Measurements from ENCODE around the gene NFKBIA. TPM values are rescaled to one million over a fixed set of nuclear protein-coding genes. Genes with fewer than 3 reads are reported as not detected.
"Not testable (repeated sequence)": the region's sequence is repeated elsewhere in the genome, so short reads cannot be mapped to it uniquely, and the experiment has no call there.

NFKBIA gene
- total RNA-seq, 2 donors from 2014 or later = 366 to 378 TPM

GRCh38 chr14:35361141-35361480, 43.4 kb downstream of the NFKBIA start:
- H3K4me3 ChIP-seq = no peak overlapping the region
- no peaks in the 10 kb centered on the region for H3K27me3 ChIP-seq (replicated peaks; ENCODE audit: insufficient read depth)
- H3K27ac ChIP-seq = no peak overlapping the region
- no peak for DNase-seq (ENCODE audit: low spot score)
- no peaks in the 10 kb centered on the region for H3K9me3 ChIP-seq
- ATAC-seq (ENCODE audit: insufficient number of reproducible peaks, low FRiP score, low read depth) = no peak
- TF ChIP-seq CTCF (IDR thresholded peaks at IDR 0.05) = no peak
- H3K36me3 ChIP-seq = no peaks in the 10 kb centered on the region
- H3K4me1 ChIP-seq (ENCODE audit: control insufficient read depth in 1 of 2, low read depth in 2 of 2) = peaks cover 6 to 17% of the 10 kb centered on the region in 2 donors

DNA sequence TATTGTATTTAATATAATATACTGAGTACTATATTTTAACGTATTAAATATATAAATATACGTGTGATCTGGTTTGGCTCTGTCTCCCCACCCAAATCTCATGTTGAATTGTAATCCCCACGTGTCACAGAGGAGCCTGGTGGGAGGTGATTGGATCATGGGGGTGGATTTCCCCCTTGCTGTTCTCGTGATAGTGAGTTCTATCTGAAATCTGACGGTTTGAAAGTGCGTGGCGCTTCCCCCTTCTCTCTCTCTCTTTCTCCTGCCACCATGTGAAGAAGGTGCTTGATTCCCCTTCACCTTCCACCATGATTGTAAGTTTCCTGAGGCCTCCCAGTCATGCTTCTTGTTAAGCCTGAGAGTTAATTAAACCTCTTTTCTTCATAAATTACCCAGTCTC, 44.9 kb downstream of the NFKBIA start:
- DNase-seq (ENCODE audit: low spot score); H3K9me3 ChIP-seq; H3K4me3 ChIP-seq; H3K27ac ChIP-seq; H3K4me1 ChIP-seq (ENCODE audit: control insufficient read depth in 1 of 2, low read depth in 2 of 2); H3K36me3 ChIP-seq; H3K27me3 ChIP-seq (replicated peaks; ENCODE audit: insufficient read depth); ATAC-seq (ENCODE audit: insufficient number of reproducible peaks, low FRiP score, low read depth): not testable (repeated sequence)

DNA sequence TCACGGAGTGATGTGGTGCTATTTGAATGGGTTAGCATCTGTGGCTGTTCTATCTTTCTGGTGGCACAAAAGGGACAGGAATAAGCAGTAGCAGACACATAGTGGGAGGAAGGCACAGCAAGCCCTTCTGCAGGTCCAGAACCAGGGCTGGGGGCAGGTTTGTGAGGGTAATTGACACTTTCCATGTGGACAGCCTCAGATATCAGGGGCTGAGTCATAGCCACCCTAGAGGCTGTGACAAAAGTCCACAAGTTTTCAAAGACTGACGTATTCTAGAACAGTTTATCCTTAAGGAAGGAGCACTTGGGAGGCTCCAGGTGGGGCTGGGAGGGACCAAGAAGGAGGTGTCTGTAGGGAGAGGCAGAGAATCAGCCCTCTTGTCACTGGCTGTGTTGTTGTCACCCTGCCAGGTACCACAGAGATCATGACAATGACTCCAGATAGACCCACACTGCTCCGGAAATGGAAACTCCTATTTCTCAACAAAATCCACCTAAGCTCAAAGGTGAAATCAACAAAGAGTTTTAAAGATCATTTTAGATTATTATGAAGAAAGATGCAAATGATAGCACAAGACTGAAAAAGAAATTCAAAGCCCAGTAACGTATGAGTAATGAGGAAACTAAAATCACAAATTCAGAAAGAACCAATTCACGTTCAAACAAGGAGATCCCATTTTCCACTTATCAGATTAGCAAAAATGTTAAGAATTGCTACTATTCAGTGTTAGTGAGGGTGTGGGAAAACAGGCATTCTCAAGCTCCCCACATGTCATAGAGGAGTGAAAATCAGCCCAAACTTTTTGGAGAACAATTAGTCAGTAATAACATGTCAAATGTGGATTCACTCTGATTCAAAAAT, 48.3 kb downstream of the NFKBIA start:
- Histone ChIP-seq H3K27me3 (replicated peaks; ENCODE audit: insufficient read depth) (no peaks in the 10 kb centered on the region), H3K9me3 (no peaks in the 10 kb centered on the region), H3K4me1 (ENCODE audit: control insufficient read depth in 1 of 2, low read depth in 2 of 2) (no peaks in the 10 kb centered on the region), H3K27ac (peak overlapping the region in 1 of 2 donors; percentile 23), H3K36me3 (no peaks in the 10 kb centered on the region), H3K4me3 (no peak overlapping the region)
- DNase-seq (ENCODE audit: low spot score) (no peak), ATAC-seq (ENCODE audit: insufficient number of reproducible peaks, low FRiP score, low read depth) (no peak)
- TF ChIP-seq CTCF (IDR thresholded peaks at IDR 0.05) = no peak

- not testable (repeated sequence) for DNase-seq (ENCODE audit: low spot score); ATAC-seq (ENCODE audit: insufficient number of reproducible peaks, low FRiP score, low read depth)
These were observed 49.3 kb downstream of the NFKBIA start for GRCh38 chr14:35355235-35355634.

GRCh38 chr14:35353409-35354172, 51.0 kb downstream of the NFKBIA start:
- H3K27me3 ChIP-seq (replicated peaks; ENCODE audit: insufficient read depth) = no peaks in the 10 kb centered on the region
- ATAC-seq (ENCODE audit: insufficient number of reproducible peaks, low FRiP score, low read depth) (no peak), DNase-seq (ENCODE audit: low spot score) (no peak)
- no peak overlapping the region for H3K27ac ChIP-seq
- H3K36me3 ChIP-seq = no peaks in the 10 kb centered on the region
- no peaks in the 10 kb centered on the region for H3K9me3 ChIP-seq
- H3K4me3 ChIP-seq = no peak overlapping the region
- H3K4me1 ChIP-seq (ENCODE audit: control insufficient read depth in 1 of 2, low read depth in 2 of 2) = no peaks in the 10 kb centered on the region
- no peak for TF ChIP-seq CTCF (IDR thresholded peaks at IDR 0.05)

More at GRCh38 chr14:35355235-35355634, 49.3 kb downstream of the NFKBIA start:
- H3K9me3 ChIP-seq; H3K27ac ChIP-seq; H3K4me3 ChIP-seq; H3K36me3 ChIP-seq; H3K4me1 ChIP-seq (ENCODE audit: control insufficient read depth in 1 of 2, low read depth in 2 of 2); H3K27me3 ChIP-seq (replicated peaks; ENCODE audit: insufficient read depth): not testable (repeated sequence)
